ENCODE measurements around the gene VCL.
"Not testable (repeated sequence)": the region's sequence is repeated elsewhere in the genome, so short reads cannot be mapped to it uniquely, and the experiment has no call there.

VCL gene

GRCh38 chr10:74011017-74011416 lies 13.1 kb downstream of the VCL start:
- no peak for DNase-seq

- no peak for DNase-seq
Observed at GRCh38 chr10:74011770-74012169, 13.9 kb downstream of the VCL start.

- DNase-seq = no peak
Observed at GRCh38 chr10:74012480-74012879, 14.6 kb downstream of the VCL start.

GRCh38 chr10:74013004-74013403 lies 15.1 kb downstream of the VCL start:
- no peak for DNase-seq

- not testable (repeated sequence) for DNase-seq
Observed at GRCh38 chr10:74014574-74014973, 16.7 kb downstream of the VCL start.

GRCh38 chr10:74018241-74018640 lies 20.3 kb downstream of the VCL start:
- DNase-seq = no peak

GRCh38 chr10:74021248-74022055 lies 23.5 kb downstream of the VCL start:
- no peak for DNase-seq

GRCh38 chr10:74022926-74023629 lies 25.2 kb downstream of the VCL start:
- no peak for DNase-seq

- DNase-seq = no peak
Observed at GRCh38 chr10:74024600-74024999, 26.7 kb downstream of the VCL start.

- no peak for DNase-seq
Observed at GRCh38 chr10:74025380-74025978, 27.6 kb downstream of the VCL start.

GRCh38 chr10:74026428-74027015 lies 28.6 kb downstream of the VCL start:
- DNase-seq = no peak

GRCh38 chr10:74027702-74028101 lies 29.8 kb downstream of the VCL start:
- no peak for DNase-seq

- DNase-seq = no peak
Observed at GRCh38 chr10:74029943-74030342, 32.0 kb downstream of the VCL start.

- DNase-seq = not testable (repeated sequence)
Observed at GRCh38 chr10:74032208-74032607, 34.3 kb downstream of the VCL start.

GRCh38 chr10:74032900-74033655 lies 35.2 kb downstream of the VCL start:
- DNase-seq = no peak

GRCh38 chr10:74033702-74034101 lies 35.8 kb downstream of the VCL start:
- no peak for DNase-seq

- no peak for DNase-seq
Observed at GRCh38 chr10:74034301-74034700, 36.4 kb downstream of the VCL start.

GRCh38 chr10:74035303-74035702 lies 37.4 kb downstream of the VCL start:
- DNase-seq = no peak

- no peak for DNase-seq
Observed at GRCh38 chr10:74036474-74036873, 38.6 kb downstream of the VCL start.

GRCh38 chr10:74039561-74040145 lies 41.7 kb downstream of the VCL start:
- DNase-seq = no peak

- DNase-seq = no peak
Observed at GRCh38 chr10:74040200-74041126, 42.5 kb downstream of the VCL start.

Data from DMS 273 treated with DMSO at 0.1 percent for 48 hours (cell line).